DMS153 treated with DMSO at 0.1 percent for 48 hours (cell line): ENCODE results near the gene VKORC1.
A peak's percentile ranks its signal among the peaks of the same experiment; 100 is the strongest.

ENCODE experiments used
- DNase-seq: peaks from one replicate; lab custom pipeline; 2025; ENCODE audit not compliant: unreplicated experiment; lab: John Stamatoyannopoulos, UW

The VKORC1 gene

GRCh38 chr16:31130336-31130891 lies 35.8 kb upstream of the VKORC1 start:
- no peak for DNase-seq

- no peak for DNase-seq
These were observed 35.2 kb upstream of the VKORC1 start for GRCh38 chr16:31129568-31130335.

GRCh38 chr16:31128711-31129567 lies 34.3 kb upstream of the VKORC1 start:
- DNase-seq, result no peak

- no peak for DNase-seq
These were observed 32.6 kb upstream of the VKORC1 start for GRCh38 chr16:31127182-31127581.

- no peak for DNase-seq
These were observed 31.2 kb upstream of the VKORC1 start for GRCh38 chr16:31125844-31126243.

GRCh38 chr16:31120129-31120528 lies 25.5 kb upstream of the VKORC1 start:
- DNase-seq, result no peak

GRCh38 chr16:31118223-31119155 lies 23.9 kb upstream of the VKORC1 start:
- DNase-seq, result no peak

- peak; percentile 85 for DNase-seq
These were observed 23.0 kb upstream of the VKORC1 start, which contains the start of gene KAT8 for GRCh38 chr16:31117384-31118222. KAT8 (plus strand) TSS chr16:31117664; CDS start chr16:31117682, 18 bp downstream.

GRCh38 chr16:31114468-31114867 lies 19.9 kb upstream of the VKORC1 start:
- no peak for DNase-seq

GRCh38 chr16:31113121-31114120 lies 18.8 kb upstream of the VKORC1 start:
- DNase-seq, result no peak

- DNase-seq, result no peak
These were observed 18.1 kb upstream of the VKORC1 start for GRCh38 chr16:31112711-31113110.

GRCh38 chr16:31111881-31112466 lies 17.4 kb upstream of the VKORC1 start:
- DNase-seq, result no peak

GRCh38 chr16:31110106-31111034 lies 15.8 kb upstream of the VKORC1 start:
- DNase-seq, result no peak

GRCh38 chr16:31109622-31110021 lies 15.0 kb upstream of the VKORC1 start:
- DNase-seq, result no peak

- no peak for DNase-seq
These were observed 14.4 kb upstream of the VKORC1 start for GRCh38 chr16:31108794-31109558.

- peak; percentile 26 for DNase-seq
These were observed 13.6 kb upstream of the VKORC1 start, which contains the start of gene BCKDK for GRCh38 chr16:31108035-31108793. BCKDK (plus strand) TSS chr16:31108386; CDS start chr16:31109224, 838 bp downstream.
